Neural cell (in vitro differentiated cells): Measurements from ENCODE around the gene ATF7. TPM values are rescaled to one million over a fixed set of nuclear protein-coding genes. Genes with fewer than 3 reads are reported as not detected.
A peak's percentile ranks its signal among the peaks of the same experiment; 100 is the strongest.

Experiments used
- H2AFZ ChIP-seq: fragments of 200-600, 300-800 bp; sonication (generic), shearing (Covaris generic); 2 replicates; pipeline ENCODE4 v1.6.0; 2014; ENCODE audit warnings: low read depth, mild to moderate bottlenecking, antibody characterized with exemption, low read length, moderate library complexity
- H3F3A ChIP-seq: fragments of 200-600 bp; shearing (Covaris generic); 2 replicates; pipeline ENCODE4 v1.6.1; 2016; ENCODE audit warnings: mild to moderate bottlenecking, moderate library complexity, mixed read lengths, antibody characterized with exemption, low read length; ENCODE audit not compliant: insufficient read depth, poor library complexity, severe bottlenecking
- H3K27ac ChIP-seq: fragments of 200-600, 300-800 bp; sonication (generic), shearing (Covaris generic); 2 replicates; pipeline ENCODE4 v1.5.1; 2014; ENCODE audit warnings: mild to moderate bottlenecking, low read length, moderate library complexity
- H3K27me3 ChIP-seq: fragments of 300-800, 200-600 bp; sonication (generic), shearing (Covaris generic); 2 replicates; pipeline ENCODE4 v1.6.0; 2014; ENCODE audit warnings: mild to moderate bottlenecking, low read depth, low read length, moderate library complexity; ENCODE audit not compliant: insufficient read depth
- H3K36me3 ChIP-seq: fragments of 300-800, 200-600 bp; sonication (generic), shearing (Covaris generic); 2 replicates; pipeline ENCODE4 v1.5.1; 2014; ENCODE audit warnings: mild to moderate bottlenecking, antibody characterized with exemption, low read length, moderate library complexity; ENCODE audit not compliant: insufficient read depth
- H3K4me2 ChIP-seq: fragments of 300-800, 200-600 bp; sonication (generic), shearing (Covaris generic); 2 replicates; pipeline ENCODE4 v1.6.0; 2014; ENCODE audit warnings: mild to moderate bottlenecking, low read length
- H3K4me3 ChIP-seq: fragments of 300-800, 200-600 bp; sonication (generic), shearing (Covaris generic); 2 replicates; pipeline ENCODE4 v1.5.1; 2014; ENCODE audit warnings: mild to moderate bottlenecking, low read length, moderate library complexity
- H3K79me2 ChIP-seq: fragments of 200-600 bp; shearing (Covaris generic); replicated peaks from 2 replicates; pipeline ENCODE4 v1.6.0; 2014; ENCODE audit warnings: mild to moderate bottlenecking, low read length, moderate library complexity; ENCODE audit not compliant: insufficient read depth
- H3K9ac ChIP-seq: fragments of 300-800, 200-600 bp; sonication (generic), shearing (Covaris generic); 2 replicates; pipeline ENCODE4 v1.6.1; 2016; ENCODE audit warnings: mild to moderate bottlenecking, low read length, mixed read lengths
- H3K9me2 ChIP-seq: fragments of 200-600 bp; shearing (Covaris generic); 2 replicates; pipeline ENCODE4 v1.6.1; 2016; ENCODE audit warnings: mild to moderate bottlenecking, low read length, mixed read lengths; ENCODE audit not compliant: insufficient read depth
- H3K9me3 ChIP-seq: fragments of 200-600, 300-800 bp; sonication (generic), shearing (Covaris generic); 2 replicates; pipeline ENCODE4 v1.6.1; 2016; ENCODE audit warnings: mild to moderate bottlenecking, mixed run types, low read length, moderate library complexity, mixed read lengths
- H4K20me1 ChIP-seq: fragments of 200-600 bp; shearing (Covaris generic); 2 replicates; pipeline ENCODE4 v1.6.1; 2016; ENCODE audit warnings: mild to moderate bottlenecking, mixed run types; ENCODE audit not compliant: insufficient read depth
- EP300 ChIP-seq: fragments of 450-650 bp; conservative IDR thresholded peaks from 2 replicates; pipeline ENCODE4 v1.6.1; 2014; ENCODE audit warnings: antibody characterized with exemption, mild to moderate bottlenecking, moderate library complexity; ENCODE audit not compliant: poor library complexity, severe bottlenecking
- EZH2 ChIP-seq: fragments of 200-600, 300-800 bp; shearing (Covaris generic), sonication (generic); IDR thresholded peaks from 2 replicates; pipeline ENCODE4 v1.6.1; 2014; ENCODE audit warnings: antibody characterized with exemption, low read length, borderline replicate concordance, mild to moderate bottlenecking; ENCODE audit not compliant: insufficient read depth, poor library complexity, severe bottlenecking
- MXI1 ChIP-seq: fragments of 450-650 bp; conservative IDR thresholded peaks from 2 replicates; pipeline ENCODE4 v1.6.1; 2014; ENCODE audit warnings: antibody characterized with exemption, mild to moderate bottlenecking; ENCODE audit not compliant: poor library complexity, severe bottlenecking
- POLR2AphosphoS5 ChIP-seq: IDR thresholded peaks from 2 replicates; pipeline ENCODE4 v1.6.1; 2012
- RAD21 ChIP-seq: fragments of 450-650 bp; conservative IDR thresholded peaks from 2 replicates; pipeline ENCODE4 v1.6.1; 2014; ENCODE audit warnings: antibody characterized with exemption, mild to moderate bottlenecking, moderate library complexity
- SMC3 ChIP-seq: fragments of 450-650 bp; conservative IDR thresholded peaks from 2 replicates; pipeline ENCODE4 v1.6.1; 2014; ENCODE audit warnings: antibody characterized with exemption, mild to moderate bottlenecking, moderate library complexity; ENCODE audit not compliant: poor library complexity
- TAF1 ChIP-seq: IDR thresholded peaks from 2 replicates; pipeline ENCODE4 v1.6.1; 2012; ENCODE audit warnings: low read depth
- polyA plus RNA-seq: library from polyadenylated mRNA; depleted of rRNA; stranded (reverse); fragments of >200 nt; gene quantifications from 2 replicates; pipeline ENCODE4 v1.2.3, GENCODE V29; 2014
- TF ChIP-seq, protein P1 (sequence below): IDR thresholded peaks from 2 replicates; pipeline ENCODE4 v1.6.1; 2012; ENCODE audit warnings: borderline replicate concordance
- TF ChIP-seq, protein P2 (sequence below): fragments of 450-650 bp; IDR thresholded peaks from 2 replicates; pipeline ENCODE4 v1.5.1; 2014; ENCODE audit warnings: antibody characterized with exemption, mild to moderate bottlenecking, moderate library complexity; ENCODE audit not compliant: poor library complexity, severe bottlenecking

ATF7 gene
- polyA plus RNA-seq, 1 donor from 2014 or later: 6.3 TPM

DNA sequence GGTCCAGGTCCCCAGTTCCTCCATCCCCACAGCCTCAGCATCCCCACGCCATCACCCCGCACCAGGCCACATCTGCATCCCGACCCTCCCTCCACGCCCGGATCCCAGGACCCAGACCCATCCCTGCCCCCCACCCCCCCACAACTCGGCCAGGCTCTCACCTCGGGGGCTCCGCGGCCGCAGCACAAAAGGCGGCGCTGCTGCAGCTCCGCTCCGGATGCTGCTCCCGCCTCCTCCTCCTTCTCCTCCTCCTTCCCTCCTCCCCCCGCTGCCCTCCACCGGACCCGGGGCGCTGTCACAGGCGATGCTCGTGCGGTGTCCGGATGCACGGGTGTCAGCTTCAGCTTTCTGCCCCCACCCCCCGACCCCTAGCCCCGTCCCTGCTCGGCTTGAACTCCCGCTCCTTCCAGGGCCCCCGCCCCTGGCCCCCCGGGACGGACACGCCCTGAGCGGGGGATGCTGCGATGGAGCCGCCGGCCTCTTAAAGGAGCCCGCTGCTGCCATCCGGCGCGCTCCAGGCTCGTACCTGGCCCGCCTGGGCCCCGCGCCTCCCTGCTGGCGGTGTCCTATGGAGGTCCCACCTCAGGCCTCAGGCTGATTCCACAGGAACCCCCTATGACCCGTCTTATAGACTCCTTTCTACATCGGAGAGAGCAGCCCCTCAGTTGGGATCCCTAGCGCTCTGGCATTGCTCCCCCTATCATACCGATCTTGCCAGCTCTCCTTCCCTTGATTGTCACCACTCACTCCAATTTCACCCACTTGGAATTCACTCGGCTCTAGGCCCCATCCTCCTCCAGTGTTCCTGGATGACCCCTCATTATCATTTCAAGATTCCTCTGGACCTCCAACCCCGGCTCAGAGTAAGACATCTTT lies 126.7 kb downstream of the ATF7 start, which contains the start of gene MAP3K12:
MAP3K12 (minus strand) TSS at position 193 of the 876 bp plus-strand sequence. CDS start 12,067 bp downstream, outside the sequence.
- TF ChIP-seq EP300: no peak
- no peak for TF ChIP-seq EZH2
- TF ChIP-seq SMC3: no peak
- peak; percentile 74 for TF ChIP-seq POLR2AphosphoS5
- TF ChIP-seq TAF1: no peak
- TF ChIP-seq, protein P1, sequence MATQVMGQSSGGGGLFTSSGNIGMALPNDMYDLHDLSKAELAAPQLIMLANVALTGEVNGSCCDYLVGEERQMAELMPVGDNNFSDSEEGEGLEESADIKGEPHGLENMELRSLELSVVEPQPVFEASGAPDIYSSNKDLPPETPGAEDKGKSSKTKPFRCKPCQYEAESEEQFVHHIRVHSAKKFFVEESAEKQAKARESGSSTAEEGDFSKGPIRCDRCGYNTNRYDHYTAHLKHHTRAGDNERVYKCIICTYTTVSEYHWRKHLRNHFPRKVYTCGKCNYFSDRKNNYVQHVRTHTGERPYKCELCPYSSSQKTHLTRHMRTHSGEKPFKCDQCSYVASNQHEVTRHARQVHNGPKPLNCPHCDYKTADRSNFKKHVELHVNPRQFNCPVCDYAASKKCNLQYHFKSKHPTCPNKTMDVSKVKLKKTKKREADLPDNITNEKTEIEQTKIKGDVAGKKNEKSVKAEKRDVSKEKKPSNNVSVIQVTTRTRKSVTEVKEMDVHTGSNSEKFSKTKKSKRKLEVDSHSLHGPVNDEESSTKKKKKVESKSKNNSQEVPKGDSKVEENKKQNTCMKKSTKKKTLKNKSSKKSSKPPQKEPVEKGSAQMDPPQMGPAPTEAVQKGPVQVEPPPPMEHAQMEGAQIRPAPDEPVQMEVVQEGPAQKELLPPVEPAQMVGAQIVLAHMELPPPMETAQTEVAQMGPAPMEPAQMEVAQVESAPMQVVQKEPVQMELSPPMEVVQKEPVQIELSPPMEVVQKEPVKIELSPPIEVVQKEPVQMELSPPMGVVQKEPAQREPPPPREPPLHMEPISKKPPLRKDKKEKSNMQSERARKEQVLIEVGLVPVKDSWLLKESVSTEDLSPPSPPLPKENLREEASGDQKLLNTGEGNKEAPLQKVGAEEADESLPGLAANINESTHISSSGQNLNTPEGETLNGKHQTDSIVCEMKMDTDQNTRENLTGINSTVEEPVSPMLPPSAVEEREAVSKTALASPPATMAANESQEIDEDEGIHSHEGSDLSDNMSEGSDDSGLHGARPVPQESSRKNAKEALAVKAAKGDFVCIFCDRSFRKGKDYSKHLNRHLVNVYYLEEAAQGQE: peak; percentile 11
- no peak for TF ChIP-seq RAD21
- TF ChIP-seq, protein P2, sequence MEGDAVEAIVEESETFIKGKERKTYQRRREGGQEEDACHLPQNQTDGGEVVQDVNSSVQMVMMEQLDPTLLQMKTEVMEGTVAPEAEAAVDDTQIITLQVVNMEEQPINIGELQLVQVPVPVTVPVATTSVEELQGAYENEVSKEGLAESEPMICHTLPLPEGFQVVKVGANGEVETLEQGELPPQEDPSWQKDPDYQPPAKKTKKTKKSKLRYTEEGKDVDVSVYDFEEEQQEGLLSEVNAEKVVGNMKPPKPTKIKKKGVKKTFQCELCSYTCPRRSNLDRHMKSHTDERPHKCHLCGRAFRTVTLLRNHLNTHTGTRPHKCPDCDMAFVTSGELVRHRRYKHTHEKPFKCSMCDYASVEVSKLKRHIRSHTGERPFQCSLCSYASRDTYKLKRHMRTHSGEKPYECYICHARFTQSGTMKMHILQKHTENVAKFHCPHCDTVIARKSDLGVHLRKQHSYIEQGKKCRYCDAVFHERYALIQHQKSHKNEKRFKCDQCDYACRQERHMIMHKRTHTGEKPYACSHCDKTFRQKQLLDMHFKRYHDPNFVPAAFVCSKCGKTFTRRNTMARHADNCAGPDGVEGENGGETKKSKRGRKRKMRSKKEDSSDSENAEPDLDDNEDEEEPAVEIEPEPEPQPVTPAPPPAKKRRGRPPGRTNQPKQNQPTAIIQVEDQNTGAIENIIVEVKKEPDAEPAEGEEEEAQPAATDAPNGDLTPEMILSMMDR: peak; percentile 26
- TF ChIP-seq MXI1: no peak
- peak within 1 kb of the TSS; percentile 99 for H3K27ac ChIP-seq
- no peaks in the 10 kb centered on the region for H3K27me3 ChIP-seq
- H2AFZ ChIP-seq: peak within 1 kb of the TSS; percentile 47
- H3K9me3 ChIP-seq: no peaks in the 10 kb centered on the region
- peaks cover 50% of the 10 kb centered on the region for H3K79me2 ChIP-seq
- no peaks in the 10 kb centered on the region for H4K20me1 ChIP-seq
- peaks cover 3% of the 10 kb centered on the region for H3K36me3 ChIP-seq
- peaks cover 13% of the 10 kb centered on the region for H3F3A ChIP-seq
- peak within 1 kb of the TSS; percentile 71 for H3K4me3 ChIP-seq
- peak within 1 kb of the TSS; percentile 99 for H3K9ac ChIP-seq
- no peaks in the 10 kb centered on the region for H3K9me2 ChIP-seq
- H3K4me2 ChIP-seq: peak within 1 kb of the TSS; percentile 96

DNA sequence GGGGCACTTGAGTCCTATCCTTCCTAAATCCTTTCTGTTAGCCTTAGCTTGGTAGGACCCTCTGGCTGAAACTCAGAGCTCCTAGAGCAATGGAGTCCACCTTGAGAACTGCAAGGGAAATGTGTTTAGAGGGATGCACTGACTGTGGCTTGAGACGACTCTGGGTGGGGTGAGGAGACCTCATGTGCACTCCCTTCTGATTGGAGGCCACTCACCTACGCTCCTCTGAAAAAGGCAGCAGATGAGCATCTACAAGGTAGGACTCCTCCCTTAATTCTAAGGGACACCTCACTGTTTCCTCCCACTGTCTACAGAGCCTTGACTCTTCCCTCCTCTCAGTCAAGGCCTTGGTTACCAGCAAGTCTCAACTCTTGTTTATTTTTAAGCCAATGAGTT lies 127.9 kb downstream of the ATF7 start:
- H3K9me2 ChIP-seq: no peaks in the 10 kb centered on the region
- no peaks in the 10 kb centered on the region for H4K20me1 ChIP-seq
- H3K79me2 ChIP-seq: peaks cover 57% of the 10 kb centered on the region
- peak overlapping the region; percentile 99 for H3K9ac ChIP-seq
- H3K27ac ChIP-seq: peak overlapping the region; percentile 99
- H3K4me2 ChIP-seq: peak overlapping the region; percentile 72
- no peak overlapping the region for H2AFZ ChIP-seq
- TF ChIP-seq, protein P2: no peak
- peaks cover 3% of the 10 kb centered on the region for H3K36me3 ChIP-seq
- peaks cover 13% of the 10 kb centered on the region for H3F3A ChIP-seq
- H3K27me3 ChIP-seq: no peaks in the 10 kb centered on the region
- peak overlapping the region; percentile 71 for H3K4me3 ChIP-seq
- no peaks in the 10 kb centered on the region for H3K9me3 ChIP-seq
